GM12873 (cell line): Measurements from ENCODE around the gene PCDHGB1.
A peak's percentile ranks its signal among the peaks of the same experiment; 100 is the strongest.

Experiments
- CTCF ChIP-seq: IDR thresholded peaks from 2 replicates; pipeline ENCODE4 v1.5.1; 2012; ENCODE audit warnings: low read depth, mild to moderate bottlenecking, moderate library complexity, low read length, control low read depth; ENCODE audit not compliant: insufficient read depth; ENCODE audit errors: missing control alignments

Gene PCDHGB1

GRCh38 chr5:141343242-141343952, 6.5 kb upstream of the PCDHGB1 start, which contains the start of gene PCDHGA3:
PCDHGA3 (plus strand) TSS chr5:141343829; CDS start chr5:141344034, 205 bp downstream.
- TF ChIP-seq CTCF, result peak; percentile 57

GRCh38 chr5:141343953-141344463, 5.9 kb upstream of the PCDHGB1 start:
- TF ChIP-seq CTCF, result no peak

- no peak for TF ChIP-seq CTCF
These were observed 4.6 kb upstream of the PCDHGB1 start for GRCh38 chr5:141345327-141345726.

- no peak for TF ChIP-seq CTCF
These were observed 1.7 kb downstream of the PCDHGB1 start for GRCh38 chr5:141351591-141351990.

- peak; percentile 49 for TF ChIP-seq CTCF
These were observed 5.1 kb downstream of the PCDHGB1 start, which contains the start of gene PCDHGA4 for GRCh38 chr5:141354900-141355469. PCDHGA4 (plus strand) TSS chr5:141355021; CDS start chr5:141355108, 87 bp downstream.

GRCh38 chr5:141355641-141356040, 5.7 kb downstream of the PCDHGB1 start:
- TF ChIP-seq CTCF, result no peak

GRCh38 chr5:141356133-141356532, 6.2 kb downstream of the PCDHGB1 start:
- TF ChIP-seq CTCF, result no peak
